ENCODE data around the gene HIBADH. TPM values are rescaled to one million over a fixed set of nuclear protein-coding genes. Genes with fewer than 3 reads are reported as not detected.

Gene HIBADH
- total and polyA plus RNA-seq, 10 donors: 12.4 to 38.6 (median 22.6) TPM

DNA sequence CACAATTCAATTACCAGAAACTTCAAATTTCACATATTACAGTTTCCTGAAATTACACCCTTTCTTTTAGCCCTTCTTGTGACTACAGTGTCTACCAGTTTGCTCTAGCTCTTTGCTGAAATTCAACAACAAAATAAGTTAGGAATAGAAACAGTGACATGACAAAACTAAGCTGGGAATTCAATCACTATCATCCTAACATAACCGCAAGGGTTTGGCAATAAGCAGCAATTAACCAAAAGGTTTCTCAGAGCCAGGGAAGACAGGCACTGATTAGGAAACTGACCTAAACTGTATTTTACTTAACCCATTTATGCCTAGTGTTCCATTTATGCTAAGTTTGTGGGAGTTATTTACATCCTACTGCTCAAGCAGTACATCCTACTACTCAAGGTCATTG lies 31.3 kb downstream of the HIBADH start:
- 44 to 78% (median 73%) methylated on average over 1 of the region's 1 CpG for WGBS, 5 donors
- H3K9me3 ChIP-seq: no peaks in the 10 kb centered on the region
- intact Hi-C loops (cut with DNase I; ENCODE audit: low total_unique reads): no loop called here
- DNase-seq: no peak
- H3K27me3 ChIP-seq (replicated peaks in 1 of 7): no peaks in the 10 kb centered on the region
- peaks cover 0 to 52% (median 1%) of the 10 kb centered on the region in 6 donors for H3K36me3 ChIP-seq
- no peak overlapping the region for H3K4me3 ChIP-seq
- H3K27ac ChIP-seq: no peak overlapping the region
- H3K4me1 ChIP-seq: no peaks in the 10 kb centered on the region
- TF ChIP-seq POLR2AphosphoS5 (IDR thresholded peaks at IDR 0.05) (no peak), POLR2A (IDR thresholded peaks at IDR 0.05) (no peak)
- TF ChIP-seq, protein P1, sequence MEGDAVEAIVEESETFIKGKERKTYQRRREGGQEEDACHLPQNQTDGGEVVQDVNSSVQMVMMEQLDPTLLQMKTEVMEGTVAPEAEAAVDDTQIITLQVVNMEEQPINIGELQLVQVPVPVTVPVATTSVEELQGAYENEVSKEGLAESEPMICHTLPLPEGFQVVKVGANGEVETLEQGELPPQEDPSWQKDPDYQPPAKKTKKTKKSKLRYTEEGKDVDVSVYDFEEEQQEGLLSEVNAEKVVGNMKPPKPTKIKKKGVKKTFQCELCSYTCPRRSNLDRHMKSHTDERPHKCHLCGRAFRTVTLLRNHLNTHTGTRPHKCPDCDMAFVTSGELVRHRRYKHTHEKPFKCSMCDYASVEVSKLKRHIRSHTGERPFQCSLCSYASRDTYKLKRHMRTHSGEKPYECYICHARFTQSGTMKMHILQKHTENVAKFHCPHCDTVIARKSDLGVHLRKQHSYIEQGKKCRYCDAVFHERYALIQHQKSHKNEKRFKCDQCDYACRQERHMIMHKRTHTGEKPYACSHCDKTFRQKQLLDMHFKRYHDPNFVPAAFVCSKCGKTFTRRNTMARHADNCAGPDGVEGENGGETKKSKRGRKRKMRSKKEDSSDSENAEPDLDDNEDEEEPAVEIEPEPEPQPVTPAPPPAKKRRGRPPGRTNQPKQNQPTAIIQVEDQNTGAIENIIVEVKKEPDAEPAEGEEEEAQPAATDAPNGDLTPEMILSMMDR (IDR thresholded peaks at IDR 0.05 in 8 of 11, conservative IDR thresholded peaks at IDR 0.05 in 3 of 11): no peak

DNA sequence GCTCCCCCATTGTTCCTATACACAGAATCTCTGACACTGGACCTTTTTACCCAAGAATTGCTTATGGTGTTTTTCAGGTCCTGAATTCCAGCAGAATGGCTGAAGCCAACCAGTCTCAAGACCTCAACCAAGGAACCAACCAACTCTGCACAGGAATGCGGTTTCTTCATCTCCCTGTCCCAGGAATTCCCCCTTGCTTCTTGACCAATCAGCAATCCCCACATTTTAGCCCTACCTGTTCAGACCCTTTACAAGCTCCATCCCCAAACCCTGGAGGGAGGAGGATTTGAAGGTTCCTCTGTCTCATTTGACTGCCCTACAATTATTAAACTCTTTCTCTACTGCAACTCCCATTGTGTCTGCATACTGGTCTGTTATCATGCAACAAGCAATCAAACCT lies 35.5 kb downstream of the HIBADH start:
- peaks cover 0 to 17% (median 10%) of the 10 kb centered on the region in 8 donors for H3K9me3 ChIP-seq
- 89 to 97% (median 96%) methylated on average over 1 of the region's 1 CpG for WGBS, 5 donors
- no peak overlapping the region for H3K4me3 ChIP-seq
- no peak overlapping the region for H3K27ac ChIP-seq
- intact Hi-C loops (cut with DNase I; ENCODE audit: low total_unique reads): no loop called here
- H3K36me3 ChIP-seq: peaks cover 0 to 27% (median 2%) of the 10 kb centered on the region in 6 donors
- no peaks in the 10 kb centered on the region for H3K27me3 ChIP-seq (replicated peaks in 1 of 7)
- no peak for DNase-seq
- no peaks in the 10 kb centered on the region for H3K4me1 ChIP-seq
- TF ChIP-seq POLR2A (IDR thresholded peaks at IDR 0.05) (no peak), POLR2AphosphoS5 (IDR thresholded peaks at IDR 0.05) (no peak)
- TF ChIP-seq, protein P1 (IDR thresholded peaks at IDR 0.05 in 8 of 11, conservative IDR thresholded peaks at IDR 0.05 in 3 of 11): no peak

DNA sequence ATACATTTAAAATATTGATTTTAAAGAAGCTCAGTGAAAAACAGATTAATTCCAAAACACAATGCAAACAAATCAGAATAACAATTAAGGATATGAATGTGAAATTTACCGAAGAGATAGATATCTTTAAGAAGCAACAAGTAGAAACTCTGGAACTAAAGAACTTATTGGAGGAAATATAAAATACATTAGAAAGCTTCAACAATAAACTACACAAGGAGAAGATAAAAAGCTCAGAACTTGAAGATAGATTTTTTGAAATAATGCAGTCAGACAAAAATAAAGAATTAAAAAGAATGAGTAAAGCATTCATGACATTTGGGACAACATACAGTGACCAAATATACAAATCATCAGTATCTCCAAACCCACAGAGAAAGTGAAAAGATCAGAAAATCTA lies 43.2 kb downstream of the HIBADH start:
- Histone ChIP-seq H3K4me1 (no peaks in the 10 kb centered on the region), H3K27me3 (replicated peaks in 1 of 7) (no peaks in the 10 kb centered on the region), H3K4me3 (no peak overlapping the region), H3K9me3 (peaks cover 15 to 61% (median 51%) of the 10 kb centered on the region in 8 donors), H3K27ac (no peak overlapping the region), H3K36me3 (peaks cover 0 to 59% (median 8%) of the 10 kb centered on the region in 6 donors)
- no peak for DNase-seq
- TF ChIP-seq POLR2AphosphoS5 (IDR thresholded peaks at IDR 0.05) (no peak), POLR2A (IDR thresholded peaks at IDR 0.05) (no peak)
- TF ChIP-seq, protein P1 (IDR thresholded peaks at IDR 0.05 in 8 of 11, conservative IDR thresholded peaks at IDR 0.05 in 3 of 11): no peak
- intact Hi-C loops (cut with DNase I; ENCODE audit: low total_unique reads): no loop called here
- 0 to 55% (median 3%) methylated on average over 1 of the region's 1 CpG for WGBS, 5 donors

DNA sequence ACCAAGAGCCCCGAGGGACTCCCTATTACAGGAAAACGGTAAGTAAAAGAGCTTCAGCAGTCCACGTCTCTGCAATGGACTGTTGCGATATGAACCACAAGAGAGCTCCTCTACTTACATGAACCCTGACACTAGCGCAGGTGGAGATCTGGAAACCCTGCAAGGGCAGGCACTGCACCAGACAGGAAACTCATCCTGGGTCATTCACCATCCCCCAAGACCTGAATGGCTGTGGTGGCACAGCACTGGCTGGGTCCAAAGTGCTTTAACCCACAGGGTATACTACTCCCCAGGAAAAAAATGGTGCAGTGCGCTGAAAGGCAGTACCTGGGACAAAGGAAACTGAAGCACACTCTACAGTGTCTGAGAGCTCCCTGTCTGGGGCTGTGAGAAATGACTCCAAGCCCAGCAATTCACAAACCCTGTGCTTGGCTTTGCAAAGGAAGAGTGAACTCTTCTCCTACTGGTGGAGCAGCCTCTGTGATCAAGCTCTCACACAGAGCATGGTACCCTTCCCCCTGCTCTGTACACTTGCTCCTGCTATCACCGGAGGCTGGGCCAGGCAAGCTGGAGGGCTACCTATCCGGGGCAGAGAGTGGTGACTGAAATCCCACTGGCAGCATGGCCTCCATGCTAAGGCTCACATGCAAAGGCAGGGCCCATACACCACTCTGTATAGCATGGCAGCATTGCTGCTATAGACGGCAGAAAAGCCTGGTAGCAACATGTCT lies 44.9 kb downstream of the HIBADH start:
- intact Hi-C loops (cut with DNase I; ENCODE audit: low total_unique reads): no loop called here
- WGBS, 5 donors: 67 to 81% (median 74%) methylated on average over 6 to 9 of the region's 9 CpGs
- Histone ChIP-seq H3K36me3 (peaks cover 0 to 55% (median 8%) of the 10 kb centered on the region in 6 donors), H3K4me3 (no peak overlapping the region), H3K4me1 (no peaks in the 10 kb centered on the region), H3K27ac (no peak overlapping the region), H3K9me3 (peaks cover 15 to 52% (median 46%) of the 10 kb centered on the region in 8 donors), H3K27me3 (replicated peaks in 1 of 7) (no peaks in the 10 kb centered on the region)
- TF ChIP-seq POLR2A (IDR thresholded peaks at IDR 0.05): no peak
- TF ChIP-seq, protein P1 (IDR thresholded peaks at IDR 0.05 in 8 of 11, conservative IDR thresholded peaks at IDR 0.05 in 3 of 11): no peak
- no peak for TF ChIP-seq POLR2AphosphoS5 (IDR thresholded peaks at IDR 0.05)
- DNase-seq: no peak
